ENCODE results near the gene WDR43.

WDR43 gene

GRCh38 chr2:28894470-28895188 lies at the start of gene WDR43:
Gene WDR43 (plus strand): TSS chr2:28894667. CDS start chr2:28894699, 32 bp downstream.
- DNase-seq, result peak; percentile 99

- DNase-seq, result no peak
Measured at GRCh38 chr2:28855193-28855592, 39.3 kb upstream of the WDR43 start.

- no peak for DNase-seq
Measured at GRCh38 chr2:28855977-28856376, 38.5 kb upstream of the WDR43 start.

- no peak for DNase-seq
Measured at GRCh38 chr2:28868611-28869010, 25.9 kb upstream of the WDR43 start.

- no peak for DNase-seq
Measured at GRCh38 chr2:28869494-28870145, 24.8 kb upstream of the WDR43 start.

GRCh38 chr2:28870146-28870891 lies 24.1 kb upstream of the WDR43 start, which contains the start of gene TRMT61B:
Gene TRMT61B (minus strand): TSS chr2:28870309. CDS start chr2:28870277, 32 bp downstream.
- DNase-seq, result peak; percentile 98

GRCh38 chr2:28871620-28872019 lies 22.8 kb upstream of the WDR43 start:
- DNase-seq, result no peak

- no peak for DNase-seq
Measured at GRCh38 chr2:28880193-28880592, 14.3 kb upstream of the WDR43 start.

- no peak for DNase-seq
Measured at GRCh38 chr2:28893488-28893887, 979 bp upstream of the WDR43 start.

- DNase-seq, result peak; percentile 59
Measured at GRCh38 chr2:28895189-28895893, 874 bp downstream of the WDR43 start.

GRCh38 chr2:28896906-28897305 lies 2.4 kb downstream of the WDR43 start:
- no peak for DNase-seq

GRCh38 chr2:28898048-28898447 lies 3.6 kb downstream of the WDR43 start:
- no peak for DNase-seq

- DNase-seq, result no peak
Measured at GRCh38 chr2:28901202-28901601, 6.7 kb downstream of the WDR43 start.

- no peak for DNase-seq
Measured at GRCh38 chr2:28901841-28902240, 7.4 kb downstream of the WDR43 start.

- no peak for DNase-seq
Measured at GRCh38 chr2:28902584-28902983, 8.1 kb downstream of the WDR43 start.

- no peak for DNase-seq
Measured at GRCh38 chr2:28904295-28904694, 9.8 kb downstream of the WDR43 start.

- no peak for DNase-seq
Measured at GRCh38 chr2:28904802-28905457, 10.5 kb downstream of the WDR43 start.

- no peak for DNase-seq
Measured at GRCh38 chr2:28905533-28905932, 11.1 kb downstream of the WDR43 start.

- no peak for DNase-seq
Measured at GRCh38 chr2:28906376-28906775, 11.9 kb downstream of the WDR43 start.

GRCh38 chr2:28906821-28907220 lies 12.4 kb downstream of the WDR43 start:
- no peak for DNase-seq

- no peak for DNase-seq
Measured at GRCh38 chr2:28908172-28908571, 13.7 kb downstream of the WDR43 start.

GRCh38 chr2:28909655-28910353 lies 15.3 kb downstream of the WDR43 start:
- DNase-seq, result no peak
